ENCODE data around the gene KDM1B. TPM values are rescaled to one million over a fixed set of nuclear protein-coding genes. Genes with fewer than 3 reads are reported as not detected.
"Not testable (repeated sequence)": the region's sequence is repeated elsewhere in the genome, so short reads cannot be mapped to it uniquely, and the experiment has no call there.

Gene KDM1B
- total RNA-seq, 1 donor from 2014 or later: 7.9 TPM

GRCh38 chr6:18148304-18149025 is 6.8 kb upstream of the KDM1B start:
- DNase-seq (ENCODE audit: low spot score): no peak

GRCh38 chr6:18151391-18151790 is 3.8 kb upstream of the KDM1B start:
- DNase-seq (ENCODE audit: low spot score): not testable (repeated sequence)

- DNase-seq (ENCODE audit: low spot score): no peak
Measured at GRCh38 chr6:18151801-18152200, 3.4 kb upstream of the KDM1B start.

- DNase-seq (ENCODE audit: low spot score): no peak
Measured at GRCh38 chr6:18153311-18153703, 1.9 kb upstream of the KDM1B start.

- no peak for DNase-seq (ENCODE audit: low spot score)
Measured at GRCh38 chr6:18154507-18155149, 594 bp upstream of the KDM1B start, which contains the start of gene TPMT. TPMT (minus strand) TSS chr6:18155077; CDS start chr6:18149127, 5,950 bp downstream.

GRCh38 chr6:18155864-18156421 is 721 bp downstream of the KDM1B start:
- DNase-seq (ENCODE audit: low spot score): peak; percentile 50

- peak; percentile 32 for DNase-seq (ENCODE audit: low spot score)
Measured at GRCh38 chr6:18160911-18161310, 5.7 kb downstream of the KDM1B start.

- no peak for DNase-seq (ENCODE audit: low spot score)
Measured at GRCh38 chr6:18161431-18161830, 6.2 kb downstream of the KDM1B start.

GRCh38 chr6:18162401-18162800 is 7.2 kb downstream of the KDM1B start:
- DNase-seq (ENCODE audit: low spot score): no peak

- no peak for DNase-seq (ENCODE audit: low spot score)
Measured at GRCh38 chr6:18165751-18166150, 10.5 kb downstream of the KDM1B start.

GRCh38 chr6:18166312-18167036 is 11.3 kb downstream of the KDM1B start:
- DNase-seq (ENCODE audit: low spot score): no peak

- no peak for DNase-seq (ENCODE audit: low spot score)
Measured at GRCh38 chr6:18168264-18168663, 13.0 kb downstream of the KDM1B start.

- no peak for DNase-seq (ENCODE audit: low spot score)
Measured at GRCh38 chr6:18171871-18172270, 16.6 kb downstream of the KDM1B start.

GRCh38 chr6:18176198-18176597 is 21.0 kb downstream of the KDM1B start:
- not testable (repeated sequence) for DNase-seq (ENCODE audit: low spot score)

GRCh38 chr6:18177286-18177965 is 22.2 kb downstream of the KDM1B start:
- no peak for DNase-seq (ENCODE audit: low spot score)

- no peak for DNase-seq (ENCODE audit: low spot score)
Measured at GRCh38 chr6:18178960-18179615, 23.9 kb downstream of the KDM1B start.

GRCh38 chr6:18179770-18180356 is 24.6 kb downstream of the KDM1B start:
- DNase-seq (ENCODE audit: low spot score): no peak

GRCh38 chr6:18182568-18182967 is 27.3 kb downstream of the KDM1B start:
- no peak for DNase-seq (ENCODE audit: low spot score)

GRCh38 chr6:18183766-18184165 is 28.5 kb downstream of the KDM1B start:
- no peak for DNase-seq (ENCODE audit: low spot score)

- DNase-seq (ENCODE audit: low spot score): no peak
Measured at GRCh38 chr6:18185624-18186023, 30.4 kb downstream of the KDM1B start.

- DNase-seq (ENCODE audit: low spot score): no peak
Measured at GRCh38 chr6:18186033-18186432, 30.8 kb downstream of the KDM1B start.

Data from umbilical cord (tissue), 2 donors.